T47D (cell line): ENCODE results near the gene RGS9.
"Not testable (repeated sequence)": the region's sequence is repeated elsewhere in the genome, so short reads cannot be mapped to it uniquely, and the experiment has no call there.

ENCODE experiments used
- DNase-seq, 2 experiments: peaks; one replicate each; pipeline versions ENCODE4 v3.0.0 to v3.0.0-alpha.2; 2011 to 2012; ENCODE audit warnings: low read depth in 1 of 2, low spot score in 1 of 2
- JUND ChIP-seq: IDR thresholded peaks from 2 replicates; pipeline ENCODE4 v1.6.1; 2012; ENCODE audit warnings: low read depth
- in situ Hi-C: cut with HindIII; loops from 2 replicates; pipeline ENCODE4 v1.10.0; 2016; ENCODE audit warnings: low sequenced_read_pairs, low pct_unique_long_range_greater_than_20kb

Gene RGS9

DNA sequence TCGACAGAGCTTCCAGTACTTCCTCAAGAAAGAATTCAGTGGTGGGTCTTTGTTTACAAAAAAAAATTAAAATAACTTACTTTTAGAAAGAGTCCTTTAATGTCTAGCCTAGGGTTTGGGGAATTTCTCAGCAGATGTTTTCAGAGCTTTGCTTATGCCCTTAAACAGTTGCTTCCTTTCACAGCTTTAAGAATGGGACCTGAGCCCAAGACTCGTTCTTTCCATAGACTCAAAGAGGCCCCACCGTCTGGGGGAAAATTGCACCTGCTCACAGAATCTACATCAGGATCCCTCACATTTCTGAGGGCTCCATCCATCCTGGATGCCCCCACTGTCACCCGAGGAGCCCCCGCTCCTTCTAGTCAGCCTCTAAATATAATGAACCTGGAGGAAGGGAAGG is 60.0 kb downstream of the RGS9 start:
- in situ Hi-C loops: no loop called here
- DNase-seq: no peak

DNA sequence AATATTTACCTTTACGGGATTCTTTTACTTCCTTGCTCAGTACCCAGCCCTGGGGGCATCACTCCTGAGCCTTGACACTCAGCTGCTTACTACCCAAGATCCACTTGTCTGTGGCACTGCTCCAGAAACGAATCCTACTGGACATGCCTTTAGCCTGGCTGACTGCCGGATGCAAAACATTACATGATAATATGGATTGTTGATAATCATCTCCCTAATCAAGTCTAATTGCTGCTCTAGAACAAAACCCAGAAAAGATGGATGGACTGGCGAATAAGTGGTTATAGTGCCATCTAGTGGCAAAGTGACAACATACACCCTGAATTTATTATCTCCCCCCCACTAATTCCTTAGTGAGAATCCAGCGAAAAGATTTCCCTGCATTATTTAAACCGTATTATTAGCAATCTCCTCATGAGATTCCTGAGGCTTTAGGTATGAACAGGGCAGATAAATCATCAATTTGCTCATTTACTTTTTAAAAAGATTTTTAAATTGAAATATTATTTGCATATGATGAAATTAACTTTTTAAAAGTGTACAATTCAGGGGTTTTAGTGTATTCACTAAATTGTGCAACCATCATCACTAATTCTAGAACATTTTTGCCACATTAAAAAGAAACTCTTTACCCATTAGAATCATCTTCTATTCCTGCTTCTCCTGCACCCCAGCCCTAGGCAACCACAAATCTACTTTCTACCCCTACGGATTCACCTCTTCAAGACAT is 61.6 kb downstream of the RGS9 start:
- in situ Hi-C loops: no loop called here
- DNase-seq: peak; percentile 67 to 76
- no peak for TF ChIP-seq JUND

More for the DNA sequence above, 60.0 kb downstream of the RGS9 start:
- TF ChIP-seq JUND: no peak

DNA sequence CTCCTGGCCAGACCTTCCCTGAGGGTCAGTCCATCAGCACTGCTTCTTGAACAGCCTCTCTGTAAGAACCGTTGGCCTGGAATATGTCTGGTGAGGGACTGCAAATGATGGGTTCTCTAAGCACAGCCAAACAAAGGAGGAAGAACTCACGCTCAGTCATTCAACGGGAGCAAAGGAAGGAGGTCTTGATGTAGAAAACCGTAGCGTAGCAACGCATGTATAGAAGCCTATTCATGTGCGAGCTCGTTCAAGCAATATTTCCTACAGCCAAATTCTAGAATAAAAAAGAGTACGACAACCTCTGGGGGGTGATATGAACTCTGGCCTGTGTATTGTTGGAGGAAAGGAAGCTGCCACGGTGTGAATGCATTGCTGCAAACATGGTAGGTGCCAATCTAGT is 64.2 kb downstream of the RGS9 start:
- no peak for DNase-seq
- in situ Hi-C loops: no loop called here
- TF ChIP-seq JUND: no peak

DNA sequence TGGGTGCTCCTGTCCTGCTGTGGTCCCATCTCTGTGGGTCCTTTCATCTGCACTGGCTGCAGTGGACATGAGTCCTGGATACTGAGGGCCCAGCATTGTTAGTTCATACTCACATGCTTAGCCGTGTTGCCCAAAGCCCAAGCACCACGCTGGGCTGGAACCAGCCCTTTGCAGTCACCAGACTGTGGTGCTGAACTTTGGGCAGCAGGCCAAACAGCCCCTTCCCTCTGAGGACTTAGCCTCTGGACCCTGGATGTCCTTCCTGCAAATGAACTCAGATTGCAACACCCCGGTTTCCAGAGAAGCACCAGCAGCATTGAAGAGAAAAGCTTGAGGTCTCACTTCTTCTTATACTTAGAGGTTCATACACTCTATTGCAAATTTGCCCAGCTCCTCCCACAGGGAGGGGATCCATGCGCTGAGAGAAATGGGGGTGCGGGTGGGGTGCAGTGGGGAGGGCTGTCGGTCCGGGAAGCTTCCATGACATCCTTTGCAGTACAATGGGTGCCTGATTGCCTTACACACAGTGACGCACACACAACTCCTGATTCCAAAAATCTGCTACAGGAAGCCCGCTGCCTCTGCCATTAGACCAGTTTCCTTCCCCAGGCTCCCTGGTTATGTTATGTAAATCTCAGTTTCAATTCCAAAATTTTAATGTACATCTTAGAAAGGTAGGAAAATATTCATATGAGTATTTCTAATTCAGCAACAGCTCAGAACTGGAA is 65.8 kb downstream of the RGS9 start:
- TF ChIP-seq JUND: no peak
- no peak for DNase-seq
- in situ Hi-C loops: no loop called here

DNA sequence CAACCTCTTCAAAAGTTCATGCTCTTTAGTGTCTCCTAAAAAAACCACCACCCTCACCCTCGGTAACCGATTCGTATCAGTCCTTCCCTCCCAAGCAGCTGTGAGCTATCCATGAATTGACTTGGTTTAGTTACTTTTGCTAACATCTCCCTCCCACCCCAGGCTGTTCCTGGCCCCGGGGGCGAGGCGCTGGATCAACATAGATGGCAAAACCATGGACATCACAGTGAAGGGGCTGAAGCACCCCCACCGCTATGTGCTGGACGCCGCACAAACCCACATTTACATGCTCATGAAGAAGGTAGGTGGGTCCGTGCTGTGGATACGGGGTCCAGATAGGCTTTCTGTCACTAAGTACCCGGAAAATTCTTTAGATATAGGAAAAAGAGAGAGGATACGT is 66.8 kb downstream of the RGS9 start:
- in situ Hi-C loops: no loop called here
- no peak for DNase-seq
- no peak for TF ChIP-seq JUND

DNA sequence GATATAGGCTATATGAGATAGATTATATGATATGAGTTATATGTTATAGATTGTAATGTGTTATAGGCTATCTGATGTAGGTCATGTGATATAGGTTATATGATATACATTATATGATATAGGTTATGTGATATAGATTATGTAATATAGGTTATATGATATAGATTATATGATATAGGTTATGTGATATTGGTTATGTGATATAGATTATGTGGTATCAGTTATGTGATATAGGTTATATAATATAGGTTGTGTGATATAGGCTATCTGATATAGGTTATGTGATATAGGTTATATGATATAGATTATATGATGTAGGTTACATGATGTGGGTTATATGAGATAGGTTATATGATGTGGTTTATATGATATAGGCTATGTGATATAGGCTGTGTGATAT is 68.5 kb downstream of the RGS9 start:
- no peak for DNase-seq
- TF ChIP-seq JUND: no peak
- in situ Hi-C loops: no loop called here

DNA sequence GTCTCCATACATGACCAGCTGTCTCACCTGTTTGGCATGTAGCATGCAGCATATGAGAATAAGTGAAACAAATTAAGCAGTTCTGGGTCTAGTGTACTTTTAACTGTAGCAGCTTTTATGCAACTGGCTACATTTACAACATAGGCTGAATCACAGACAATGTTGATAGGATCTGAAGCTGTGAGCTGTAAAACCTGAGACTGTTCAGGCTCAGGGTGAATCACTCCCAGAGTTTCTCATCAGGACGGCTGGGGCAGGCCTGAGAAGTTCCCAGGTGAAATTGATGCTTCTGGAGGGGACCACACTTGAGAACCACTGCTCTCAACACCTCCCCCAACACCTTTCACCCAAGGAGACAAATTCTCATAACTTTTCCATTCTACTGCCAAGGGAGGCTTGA is 70.3 kb downstream of the RGS9 start:
- in situ Hi-C loops: not testable (repeated sequence)

DNA sequence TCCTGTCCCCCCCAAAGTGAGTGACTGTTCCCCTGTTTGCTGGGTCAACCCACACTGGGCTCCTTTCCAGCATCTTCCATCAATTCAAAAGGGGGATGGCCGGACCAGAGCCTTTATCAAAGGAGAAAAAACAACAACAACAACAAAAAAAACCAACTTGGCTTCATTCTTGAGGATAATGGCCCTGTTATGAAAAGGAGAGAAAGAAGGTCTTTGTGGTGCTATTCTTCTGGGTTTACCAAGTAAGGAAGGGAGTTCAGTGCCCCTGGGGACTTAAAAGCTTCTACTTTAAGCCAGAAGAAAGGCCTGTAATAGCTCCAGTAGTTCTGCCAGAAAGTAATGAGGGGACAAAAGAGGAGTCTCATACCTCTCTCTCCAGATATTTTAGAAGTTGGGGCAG is 71.5 kb downstream of the RGS9 start:
- no peak for TF ChIP-seq JUND
- in situ Hi-C loops: no loop called here

More for the DNA sequence above, 70.3 kb downstream of the RGS9 start:
- DNase-seq: not testable (repeated sequence)

DNA sequence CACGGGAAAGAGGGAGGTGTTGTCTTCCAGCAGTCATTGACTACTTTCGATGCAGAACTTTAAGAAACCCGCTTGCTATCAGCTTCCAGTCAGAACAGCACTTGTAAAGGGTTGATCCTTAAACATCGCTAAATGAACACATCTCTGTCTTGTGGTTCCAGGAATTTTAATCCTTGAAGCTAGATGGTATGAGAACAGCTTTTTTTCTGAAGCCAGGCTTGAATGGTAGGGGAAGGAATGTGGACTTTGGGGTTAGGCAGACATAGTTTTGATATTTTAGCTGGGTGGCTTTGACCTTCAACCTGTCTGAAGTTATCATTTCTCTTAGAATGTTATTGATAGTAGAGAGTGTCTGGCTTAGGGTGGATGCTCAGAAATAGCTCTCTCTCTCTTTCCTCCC is 81.1 kb downstream of the RGS9 start:
- in situ Hi-C loops: no loop called here
- no peak for DNase-seq
- no peak for TF ChIP-seq JUND

More for the DNA sequence above, 71.5 kb downstream of the RGS9 start:
- no peak for DNase-seq

DNA sequence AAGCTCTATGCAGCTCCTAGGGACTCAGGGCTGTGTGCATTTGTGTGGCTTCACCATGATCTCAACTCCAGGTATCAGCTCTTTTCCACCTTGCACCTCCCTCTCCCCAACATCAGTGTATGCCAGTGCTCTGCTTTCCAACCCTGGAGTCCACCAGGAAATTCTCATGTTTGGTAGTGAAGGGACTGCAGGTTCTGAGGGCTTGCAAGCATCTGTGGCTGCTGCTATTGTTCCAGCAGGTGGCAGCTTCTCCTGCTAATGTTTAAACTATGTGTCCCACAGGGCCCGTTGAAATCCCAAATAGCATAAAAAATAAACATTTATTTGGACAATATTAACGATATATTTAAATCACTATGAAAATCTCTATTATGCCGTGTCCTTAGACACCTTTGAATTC is 82.0 kb downstream of the RGS9 start:
- in situ Hi-C loops: no loop called here
- TF ChIP-seq JUND: no peak
- DNase-seq: peak in 1 of 2 experiments; percentile 27

DNA sequence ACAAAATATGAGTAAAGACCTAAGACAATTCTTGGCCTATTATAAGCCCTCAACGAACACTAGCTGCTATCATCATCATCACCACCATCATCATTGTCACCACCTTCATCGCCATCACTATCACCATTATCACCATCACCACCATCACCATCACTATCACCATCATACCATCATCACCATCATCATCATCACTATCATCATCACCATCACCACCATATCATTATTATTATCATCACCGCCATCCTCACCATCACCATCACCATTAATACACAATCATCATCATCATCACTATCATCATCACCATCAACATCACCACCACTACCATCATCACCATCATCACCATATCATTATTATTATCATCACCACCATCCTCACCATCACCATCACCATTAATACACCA is 82.5 kb downstream of the RGS9 start:
- no peak for DNase-seq
- in situ Hi-C loops: no loop called here
- TF ChIP-seq JUND: no peak

DNA sequence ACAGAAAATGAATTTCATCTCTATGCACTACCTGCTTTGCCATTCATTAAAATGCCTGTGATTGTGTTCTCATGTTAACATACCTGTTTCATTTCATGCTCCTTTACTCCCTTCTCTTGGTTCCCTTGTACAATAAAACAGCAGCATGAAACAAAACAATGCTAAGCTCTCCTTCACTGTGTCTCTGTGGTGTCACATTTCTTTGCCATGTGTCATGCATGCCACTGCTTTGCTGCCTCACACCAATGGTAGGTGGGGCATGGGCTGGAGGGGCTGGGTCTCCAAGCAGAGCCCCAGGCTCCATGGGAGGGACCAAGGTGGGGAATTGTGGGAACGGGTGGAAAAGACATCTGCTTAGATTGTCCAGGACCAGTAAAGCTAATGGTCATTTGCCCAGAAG is 83.6 kb downstream of the RGS9 start:
- no peak for TF ChIP-seq JUND
- DNase-seq: peak in 1 of 2 experiments; percentile 19
- in situ Hi-C loops: no loop called here

DNA sequence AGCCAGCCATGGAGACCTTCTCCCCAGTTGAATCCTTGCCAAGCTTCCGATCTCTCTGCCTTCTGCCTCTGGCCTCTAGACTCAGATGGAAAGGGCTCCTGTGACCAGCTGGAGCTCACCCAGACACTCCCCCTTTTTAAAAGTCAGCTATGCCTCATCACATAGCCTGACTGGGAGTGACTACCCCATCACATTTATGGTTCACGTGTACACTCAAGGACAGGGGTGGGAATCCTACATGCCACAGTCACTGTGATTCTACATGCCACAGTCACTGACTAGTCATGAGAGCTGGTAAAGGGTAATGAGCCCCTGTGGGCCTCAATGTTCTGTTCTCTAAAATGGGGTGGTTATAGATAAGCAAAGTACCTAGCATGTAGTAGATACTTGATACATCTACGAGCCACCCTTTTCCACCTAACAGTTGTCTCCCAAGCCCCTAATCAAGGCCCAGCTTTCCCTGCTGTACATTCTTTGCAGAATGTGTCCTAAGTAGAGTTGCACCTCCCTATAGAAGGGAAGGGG is 85.1 kb downstream of the RGS9 start:
- in situ Hi-C loops: no loop called here

More for the DNA sequence above, 85.1 kb downstream of the RGS9 start:
- DNase-seq: no peak
- no peak for TF ChIP-seq JUND
